K562 (cell line): ENCODE data around the gene ANKRD10. TPM values are rescaled to one million over a fixed set of nuclear protein-coding genes. Genes with fewer than 3 reads are reported as not detected.

Experiments used
- CBFA2T3 ChIP-seq: fragments of 450-650 bp; IDR thresholded peaks from 2 replicates; pipeline ENCODE4 v1.6.1; 2017
- CBFB ChIP-seq: sonication (generic); formaldehyde crosslinking; IDR thresholded peaks from 2 replicates; pipeline ENCODE4 v1.4.0; 2020; ENCODE audit warnings: mild to moderate bottlenecking, missing genetic modification reagents
- CBX8 ChIP-seq: fragments of 200-600 bp; sonication (generic); IDR thresholded peaks from 2 replicates; pipeline ENCODE4 v1.6.1; 2012; ENCODE audit warnings: borderline replicate concordance, mixed run types, low read depth, mild to moderate bottlenecking, moderate library complexity, mixed read lengths, low read length, control low read depth, inconsistent platforms; ENCODE audit not compliant: poor library complexity, severe bottlenecking; ENCODE audit errors: extremely low read depth
- CCNT2 ChIP-seq: IDR thresholded peaks from 2 replicates; pipeline ENCODE4 v1.6.1; 2011; ENCODE audit warnings: borderline replicate concordance, low read depth, mild to moderate bottlenecking, moderate library complexity, mixed read lengths, low read length; ENCODE audit not compliant: insufficient read length; ENCODE audit errors: extremely low read depth
- EP300 ChIP-seq: IDR thresholded peaks from 2 replicates; pipeline ENCODE4 v1.6.1; 2012; ENCODE audit warnings: low read length, improper control_type of control experiment
- FOSL1 ChIP-seq: fragments of 200-800 bp; sonication (Bioruptor generic); conservative IDR thresholded peaks from 2 replicates; pipeline ENCODE4 v1.6.1; 2016; ENCODE audit warnings: missing genetic modification characterization, missing compliant biosample characterization
- HEY1 ChIP-seq: fragments of 250-450 bp; sonication (Bioruptor Pico); IDR thresholded peaks from 2 replicates; pipeline ENCODE4 v1.5.0; 2020; ENCODE audit warnings: mild to moderate bottlenecking, moderate library complexity, borderline replicate concordance
- NFIC ChIP-seq: fragments of 450-650 bp; IDR thresholded peaks from 2 replicates; pipeline ENCODE4 v1.6.1; 2017; ENCODE audit warnings: mild to moderate bottlenecking, inconsistent platforms
- NR2C2 ChIP-seq, 2 experiments: fragments of 200-800 bp in 1 of 2; sonication (Bioruptor generic) in 1 of 2; sonication (generic) in 1 of 2; formaldehyde crosslinking in 1 of 2; IDR thresholded peaks; 2 replicates each; pipeline versions ENCODE4 v1.6.1 to v1.8.0; 2016 to 2022; ENCODE audit warnings: mild to moderate bottlenecking in 1 of 2, missing compliant biosample characterization in 1 of 2, missing genetic modification characterization in 1 of 2, missing genetic modification reagents in 1 of 2
- POLR2A ChIP-seq: fragments of 450-650 bp; conservative IDR thresholded peaks from 2 replicates; pipeline ENCODE4 v1.6.1; 2016
- PTTG1 ChIP-seq: fragments of 450-650 bp; IDR thresholded peaks from 2 replicates; pipeline ENCODE4 v1.6.1; 2016; ENCODE audit warnings: low read depth, mild to moderate bottlenecking, missing genetic modification characterization, missing compliant biosample characterization
- RFX7 ChIP-seq: fragments of 250-450 bp; sonication (Bioruptor Pico); IDR thresholded peaks from 2 replicates; pipeline ENCODE4 v1.5.1; 2021; ENCODE audit warnings: mild to moderate bottlenecking
- SIX5 ChIP-seq, 2 experiments: IDR thresholded peaks; 2 replicates each; pipeline ENCODE4 v1.6.1; 2011; ENCODE audit warnings: low read length in 2 of 2, borderline replicate concordance in 1 of 2, low read depth in 1 of 2, mild to moderate bottlenecking in 1 of 2, moderate library complexity in 1 of 2; ENCODE audit not compliant: insufficient read depth in 1 of 2
- SLC30A9 ChIP-seq: fragments of 250-450 bp; sonication (Bioruptor Pico); IDR thresholded peaks from 2 replicates; pipeline ENCODE4 v1.8.0; 2022; ENCODE audit warnings: mild to moderate bottlenecking, moderate library complexity
- SMARCA4 ChIP-seq: fragments of 450-650 bp; IDR thresholded peaks from 2 replicates; pipeline ENCODE4 v1.6.1; 2016
- SMARCE1 ChIP-seq: fragments of 450-650 bp; IDR thresholded peaks from 2 replicates; pipeline ENCODE4 v1.7.1; 2016; ENCODE audit warnings: mild to moderate bottlenecking
- TEAD2 ChIP-seq: fragments of 450-650 bp; IDR thresholded peaks from 2 replicates; pipeline ENCODE4 v1.6.1; 2016; ENCODE audit warnings: missing genetic modification characterization, control low read depth, missing compliant biosample characterization
- USF1 ChIP-seq: sonication (generic); formaldehyde crosslinking; IDR thresholded peaks from 2 replicates; pipeline ENCODE4 v1.9.0; 2022; ENCODE audit warnings: mild to moderate bottlenecking, missing genetic modification reagents
- ZBTB2 ChIP-seq: fragments of 450-650 bp; IDR thresholded peaks from 2 replicates; pipeline ENCODE4 v1.6.1; 2016; ENCODE audit warnings: antibody characterized with exemption
- ZFX ChIP-seq: sonication (generic); formaldehyde crosslinking; IDR thresholded peaks from 2 replicates; pipeline ENCODE4 v1.8.0; 2022; ENCODE audit warnings: mild to moderate bottlenecking, missing genetic modification reagents, moderate library complexity
- ZNF75A ChIP-seq: fragments of 450-650 bp; formaldehyde crosslinking; IDR thresholded peaks from 2 replicates; pipeline ENCODE4 v1.4.0; 2020; ENCODE audit warnings: mild to moderate bottlenecking
- ZNF76 ChIP-seq: fragments of 250-450 bp; sonication (Bioruptor Pico); IDR thresholded peaks from 2 replicates; pipeline ENCODE4 v1.4.0; 2020; ENCODE audit warnings: mild to moderate bottlenecking, moderate library complexity, borderline replicate concordance
- polyA plus RNA-seq, 8 experiments: library from polyadenylated mRNA; depleted of rRNA in 4 of 8; stranded (reverse) in 5 of 8; unstranded in 3 of 8; fragments of >200 nt; fragmentation: Nextera tagmentation in 2 of 8; fragmentation: Illumina TruSeq in 1 of 8; extraction: Ambion mirVana in 2 of 8; extraction: Trizol in 1 of 8; gene quantifications; 2 replicates each; pipeline versions ENCODE4 v1.2.1 to v1.2.3, GENCODE V29; 2011 to 2014; ENCODE audit warnings: inconsistent platforms in 1 of 8, missing spikeins in 1 of 8
- total RNA-seq, 7 experiments: library from RNA; depleted of rRNA in 6 of 7; stranded (reverse); fragments of >200 nt in 6 of 7; fragmentation: Illumina TruSeq in 2 of 7; extraction: Trizol in 2 of 7; gene quantifications; 2 replicates each; pipeline versions ENCODE4 v1.2.1 to v1.2.3, GENCODE V29; 2011 to 2021; ENCODE audit warnings: low replicate concordance in 1 of 7
- TF ChIP-seq, protein P1 (sequence below), 2 experiments: fragments of 450-650 bp in 1 of 2; sonication (generic) in 1 of 2; formaldehyde crosslinking; conservative IDR thresholded peaks; 2 replicates each; pipeline versions ENCODE4 v1.4.0 to v1.8.1; 2020 to 2022; ENCODE audit warnings: mild to moderate bottlenecking in 1 of 2, missing genetic modification reagents in 1 of 2
- TF ChIP-seq, protein P2 (sequence below): fragments of 450-650 bp; IDR thresholded peaks from 2 replicates; pipeline ENCODE4 v1.7.0; 2016; ENCODE audit warnings: borderline replicate concordance

Gene ANKRD10
- total and polyA plus RNA-seq, 9 of the 15 experiments (the other 6 are each of a cell fraction or from before 2014, with no cell fraction given): 21.7 to 183 (median 45.0) TPM

- TF ChIP-seq SLC30A9 (CRISPR knock-in tag) (no peak), EP300 (0 out of 2 replicates have a peak, but pooled peaks have one; percentile 8), PTTG1 (tag) (no peak), CBFB (CRISPR knock-in tag) (no peak), NR2C2 (CRISPR knock-in tag; IDR thresholded peaks at IDR 0.05) (no peak), NR2C2 (tag; IDR thresholded peaks at IDR 0.05) (peak; percentile 98), SMARCE1 (no peak), CBFA2T3 (no peak), USF1 (CRISPR knock-in tag) (no peak), RFX7 (no peak), ZNF75A (CRISPR knock-in tag) (no peak), POLR2A (peak; percentile 58), CCNT2 (peak; percentile 31), SIX5 (IDR thresholded peaks at IDR 0.05; ENCODE audit: borderline replicate concordance in 1 of 2, insufficient read depth in 1 of 2, low read depth in 1 of 2, low read length in 2 of 2) (no peak), ZFX (CRISPR knock-in tag) (peak; percentile 68), HEY1 (CRISPR knock-in tag) (no peak), TEAD2 (tag) (no peak), NFIC (peak; percentile 67), FOSL1 (tag) (peak; percentile 9; the same call in 1 of the 2 replicates), ZNF76 (CRISPR knock-in tag) (no peak), CBX8 (no peak), SMARCA4 (no peak), ZBTB2 (no peak)
- TF ChIP-seq, protein P1, sequence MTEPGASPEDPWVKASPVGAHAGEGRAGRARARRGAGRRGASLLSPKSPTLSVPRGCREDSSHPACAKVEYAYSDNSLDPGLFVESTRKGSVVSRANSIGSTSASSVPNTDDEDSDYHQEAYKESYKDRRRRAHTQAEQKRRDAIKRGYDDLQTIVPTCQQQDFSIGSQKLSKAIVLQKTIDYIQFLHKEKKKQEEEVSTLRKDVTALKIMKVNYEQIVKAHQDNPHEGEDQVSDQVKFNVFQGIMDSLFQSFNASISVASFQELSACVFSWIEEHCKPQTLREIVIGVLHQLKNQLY (CRISPR knock-in tag; conservative IDR thresholded peaks at IDR 0.05): no peak
- TF ChIP-seq, protein P2, sequence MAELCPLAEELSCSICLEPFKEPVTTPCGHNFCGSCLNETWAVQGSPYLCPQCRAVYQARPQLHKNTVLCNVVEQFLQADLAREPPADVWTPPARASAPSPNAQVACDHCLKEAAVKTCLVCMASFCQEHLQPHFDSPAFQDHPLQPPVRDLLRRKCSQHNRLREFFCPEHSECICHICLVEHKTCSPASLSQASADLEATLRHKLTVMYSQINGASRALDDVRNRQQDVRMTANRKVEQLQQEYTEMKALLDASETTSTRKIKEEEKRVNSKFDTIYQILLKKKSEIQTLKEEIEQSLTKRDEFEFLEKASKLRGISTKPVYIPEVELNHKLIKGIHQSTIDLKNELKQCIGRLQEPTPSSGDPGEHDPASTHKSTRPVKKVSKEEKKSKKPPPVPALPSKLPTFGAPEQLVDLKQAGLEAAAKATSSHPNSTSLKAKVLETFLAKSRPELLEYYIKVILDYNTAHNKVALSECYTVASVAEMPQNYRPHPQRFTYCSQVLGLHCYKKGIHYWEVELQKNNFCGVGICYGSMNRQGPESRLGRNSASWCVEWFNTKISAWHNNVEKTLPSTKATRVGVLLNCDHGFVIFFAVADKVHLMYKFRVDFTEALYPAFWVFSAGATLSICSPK: no peak
Observed at GRCh38 chr13:110915057-110915873, at the start of gene ANKRD10 (continued).
